ENCODE data around the gene MACROH2A1.
"Not testable (repeated sequence)": the region's sequence is repeated elsewhere in the genome, so short reads cannot be mapped to it uniquely, and the experiment has no call there.

The MACROH2A1 gene

DNA sequence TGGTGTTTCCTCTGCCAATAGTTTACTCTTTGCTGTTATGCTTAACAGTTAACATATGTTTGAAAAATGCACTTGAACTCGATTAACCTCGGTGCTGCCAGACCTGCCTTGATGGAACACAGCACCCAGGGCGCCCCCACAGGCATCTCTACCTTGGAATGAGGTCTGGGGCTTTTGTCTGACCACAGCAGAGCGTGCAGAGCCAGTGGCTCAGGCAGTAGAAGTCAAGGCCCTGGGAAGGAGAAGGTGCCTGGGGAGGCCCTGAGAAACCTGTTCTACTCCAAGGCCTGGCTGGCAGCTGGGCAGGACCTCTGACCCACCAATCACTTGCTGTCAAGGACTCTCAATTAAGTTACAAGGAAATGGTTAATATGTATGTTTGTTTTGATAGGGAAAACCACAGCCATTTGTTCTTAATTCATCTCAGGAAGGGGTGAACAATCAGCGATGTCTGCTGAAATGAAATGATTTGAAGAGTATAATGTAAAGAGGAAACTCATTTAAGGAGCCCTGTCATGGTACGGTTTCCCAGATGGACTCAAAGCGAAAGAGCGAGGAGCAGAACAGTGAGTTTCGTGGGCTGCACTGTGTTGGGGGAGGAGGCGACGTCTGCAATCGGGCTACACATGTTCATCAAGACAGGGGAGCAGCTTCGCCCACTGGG is 21.9 kb downstream of the MACROH2A1 start:
- DNase-seq = no peak

DNA sequence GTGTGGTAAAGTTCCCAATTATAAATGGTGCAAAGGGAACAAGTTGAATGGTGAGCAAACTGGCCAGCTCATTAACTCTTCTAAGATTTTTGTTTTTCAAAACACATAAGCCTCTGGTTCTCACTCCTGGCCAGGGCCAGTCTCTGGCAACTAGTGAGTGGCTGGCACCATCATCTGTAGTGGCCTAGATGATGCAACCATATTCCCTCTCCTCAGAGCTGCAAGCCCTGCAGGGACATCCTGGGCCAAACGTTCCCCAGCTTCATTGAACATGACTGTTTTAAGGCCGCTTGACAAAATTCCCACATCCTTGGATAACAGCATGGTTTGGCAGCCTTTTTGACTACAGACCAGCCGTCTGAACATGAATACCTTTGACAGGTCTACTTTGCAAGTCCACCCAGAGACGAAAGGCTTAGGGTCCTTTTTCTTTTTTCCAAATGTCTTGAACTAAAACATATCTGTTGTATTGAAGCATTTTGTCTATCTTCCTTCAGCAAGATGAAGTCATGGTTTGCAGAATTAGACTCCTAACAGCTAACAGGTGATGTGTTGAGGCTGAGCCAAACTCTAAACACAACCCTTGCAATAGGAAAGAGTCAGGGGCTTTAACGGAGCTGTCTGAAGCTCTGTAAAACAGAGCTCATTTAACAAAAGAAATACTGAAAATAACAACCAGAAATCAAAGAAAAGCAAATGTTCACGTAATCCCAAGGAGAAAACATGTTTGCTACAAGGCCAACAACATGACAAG is 23.8 kb downstream of the MACROH2A1 start:
- DNase-seq = no peak

DNA sequence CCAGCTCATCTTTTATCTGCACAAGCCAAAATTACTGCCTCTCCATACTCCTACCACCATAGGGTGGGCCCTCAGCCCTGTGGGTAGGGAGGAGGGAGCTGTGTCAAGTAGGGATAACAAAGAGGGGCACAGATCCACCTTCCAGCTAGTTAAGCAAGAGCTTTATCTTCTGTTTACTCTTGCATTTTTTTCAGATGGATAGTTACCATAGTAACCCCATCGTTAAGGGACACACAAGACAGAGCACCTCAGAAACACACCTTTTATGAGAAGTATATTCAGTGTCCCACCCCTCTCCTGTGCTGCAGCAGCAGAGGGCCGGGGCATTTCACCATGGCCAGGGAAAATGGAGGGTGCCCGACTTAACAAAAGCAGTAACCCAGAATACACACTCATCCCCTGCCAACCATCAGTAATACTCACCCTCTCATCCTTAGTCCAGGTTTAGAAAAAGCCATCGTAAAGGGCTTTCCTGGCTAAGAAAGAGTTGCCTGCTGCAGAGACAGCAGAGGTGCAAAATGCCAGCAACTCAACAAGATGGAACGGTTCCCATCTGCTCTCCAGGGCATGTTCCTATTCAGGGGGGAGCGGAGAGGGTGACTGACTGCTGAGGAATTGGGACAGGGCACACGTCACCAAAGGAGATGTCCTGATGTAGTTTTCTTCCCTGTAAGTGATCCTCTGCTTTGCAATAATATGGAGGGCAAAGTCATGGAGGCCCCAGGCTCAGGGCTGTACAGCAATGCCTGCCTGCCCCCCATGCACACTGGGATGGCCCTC is 25.1 kb downstream of the MACROH2A1 start:
- no peak for DNase-seq

DNA sequence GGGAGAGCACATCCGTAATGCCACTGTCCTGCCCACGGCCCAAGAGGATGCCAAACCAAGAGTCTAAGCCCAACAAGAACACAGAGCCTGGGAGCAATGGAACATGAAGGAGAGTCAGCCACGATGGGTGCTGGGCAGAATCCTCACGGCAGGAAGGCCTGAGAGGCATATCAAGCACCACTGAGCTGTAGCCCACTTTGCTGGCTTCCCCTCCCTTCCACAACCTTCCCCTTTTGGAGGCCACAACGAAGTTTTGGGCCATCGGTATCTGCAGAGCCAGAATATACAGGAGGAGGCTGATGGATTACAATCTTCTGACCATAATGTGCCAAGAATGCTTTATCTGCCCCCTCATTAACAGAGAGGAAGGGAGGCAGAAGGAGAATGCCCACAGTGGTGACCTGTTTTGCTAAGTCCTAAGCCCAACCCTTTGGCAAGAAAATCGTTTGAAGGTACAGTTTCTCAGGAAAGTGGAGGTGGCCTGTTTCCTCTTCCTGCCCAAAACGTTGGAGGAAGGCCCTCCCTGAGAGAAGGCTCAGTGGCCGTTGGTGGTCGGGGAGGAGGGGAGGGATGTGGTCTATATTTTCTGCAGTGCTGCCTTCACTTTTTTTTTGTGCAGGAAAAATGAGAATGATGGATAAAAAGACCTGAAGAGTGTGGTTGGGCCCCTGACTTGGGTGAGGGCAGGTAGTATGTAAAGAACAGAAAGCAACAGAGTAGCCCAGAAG is 26.2 kb downstream of the MACROH2A1 start:
- DNase-seq = no peak

DNA sequence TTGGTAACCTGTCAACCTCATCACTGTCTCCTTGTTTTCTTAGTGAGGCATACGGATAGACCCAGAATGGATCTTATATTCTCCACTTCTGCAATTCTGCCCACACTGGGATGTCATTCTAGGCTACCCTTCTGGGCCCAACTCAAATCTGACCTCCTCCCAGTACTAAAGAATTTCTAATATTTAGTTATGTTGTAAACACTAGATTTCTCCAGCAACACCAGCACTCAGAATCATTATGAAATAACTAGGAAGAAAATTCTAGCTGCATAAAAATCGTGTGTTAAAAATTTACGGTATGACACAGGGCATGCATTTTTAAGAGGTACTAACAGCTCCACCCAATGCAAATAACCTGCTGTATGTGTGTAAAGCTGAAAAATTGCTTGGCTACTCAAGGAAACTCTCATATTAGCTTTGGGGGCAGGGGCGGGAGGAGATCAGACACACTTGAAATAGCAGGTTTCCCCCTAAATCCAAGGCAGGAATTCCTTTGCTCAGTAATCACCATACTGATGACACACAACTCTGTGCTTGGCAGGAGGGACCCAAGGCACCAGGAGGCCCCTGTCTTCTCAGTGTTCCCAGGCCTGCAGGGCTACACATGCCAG is 27.3 kb downstream of the MACROH2A1 start:
- no peak for DNase-seq

DNA sequence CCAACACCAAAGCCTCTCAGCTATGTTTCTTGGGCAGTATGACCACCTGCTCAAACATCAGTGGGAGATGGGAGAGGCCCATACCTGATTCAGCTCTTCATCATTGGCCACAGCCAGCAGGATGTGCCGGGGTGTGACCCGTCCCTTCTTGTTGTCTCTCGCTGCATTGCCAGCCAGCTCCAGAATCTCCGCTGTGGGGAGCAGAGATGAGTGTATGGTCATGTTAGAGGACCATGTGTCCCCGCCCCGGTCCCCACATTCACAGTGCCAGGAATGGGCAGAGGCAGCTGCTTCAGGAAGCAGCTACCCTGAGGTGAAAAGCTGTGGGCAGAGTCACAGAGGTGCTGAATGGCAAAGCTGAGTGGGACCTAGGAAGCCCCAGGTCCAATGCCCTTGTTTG is 29.1 kb downstream of the MACROH2A1 start:
- no peak for DNase-seq

DNA sequence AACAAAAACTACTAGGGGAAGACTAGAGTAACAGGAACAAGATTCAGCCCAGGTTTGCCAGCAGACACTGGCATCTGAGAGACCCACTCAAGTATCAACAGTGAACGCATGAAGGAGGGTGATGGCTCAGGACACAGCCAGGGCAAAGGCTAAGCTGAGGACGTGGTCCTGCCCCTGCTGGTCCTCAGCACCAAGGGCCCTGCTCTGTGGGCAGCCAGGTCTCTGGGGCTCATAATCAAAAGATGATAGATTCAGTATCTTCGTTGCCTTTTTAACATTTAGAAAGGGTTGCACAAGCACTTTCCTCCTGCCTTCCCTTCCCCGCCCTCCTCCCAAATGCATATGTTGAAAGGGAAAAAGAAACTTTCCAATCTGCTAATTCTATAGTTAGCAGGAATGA is 31.5 kb downstream of the MACROH2A1 start:
- no peak for DNase-seq

DNA sequence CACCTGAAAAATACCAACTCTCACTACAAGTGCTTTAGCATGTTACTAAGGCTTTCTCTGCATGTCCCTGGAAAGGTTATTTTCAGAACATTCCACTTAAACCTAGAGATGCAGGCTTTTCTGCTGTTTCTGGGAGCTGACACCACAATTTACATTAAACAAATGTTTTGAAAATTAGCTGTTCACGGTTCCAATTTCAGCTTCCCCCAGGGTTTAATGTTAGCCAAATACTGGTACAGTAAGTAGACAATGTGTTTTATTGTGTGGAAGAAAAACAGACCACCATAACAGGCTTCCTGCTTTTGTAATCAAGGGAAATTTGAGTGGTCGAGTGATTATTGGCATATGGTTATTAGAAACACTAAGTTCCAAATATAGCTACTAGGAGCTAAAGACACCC is 32.0 kb downstream of the MACROH2A1 start:
- no peak for DNase-seq

DNA sequence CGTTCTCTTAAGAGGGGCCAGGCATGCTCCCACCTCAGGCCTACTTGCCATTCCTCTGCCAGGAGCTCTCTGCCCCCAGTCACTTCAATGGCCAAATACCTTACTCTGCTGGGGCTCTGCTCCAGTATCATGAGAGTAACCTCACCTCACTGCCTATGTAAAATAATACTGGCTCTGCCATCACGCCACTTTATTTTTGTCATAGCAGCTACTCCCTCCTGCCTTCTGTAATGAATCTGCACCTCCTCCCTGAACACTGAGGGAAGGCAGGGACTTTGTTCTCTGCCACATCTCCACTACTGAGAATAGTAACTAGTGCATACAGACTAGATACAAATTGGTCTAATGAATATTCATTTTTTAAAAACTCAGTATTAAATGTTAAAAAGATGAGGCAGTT is 33.8 kb downstream of the MACROH2A1 start:
- no peak for DNase-seq

DNA sequence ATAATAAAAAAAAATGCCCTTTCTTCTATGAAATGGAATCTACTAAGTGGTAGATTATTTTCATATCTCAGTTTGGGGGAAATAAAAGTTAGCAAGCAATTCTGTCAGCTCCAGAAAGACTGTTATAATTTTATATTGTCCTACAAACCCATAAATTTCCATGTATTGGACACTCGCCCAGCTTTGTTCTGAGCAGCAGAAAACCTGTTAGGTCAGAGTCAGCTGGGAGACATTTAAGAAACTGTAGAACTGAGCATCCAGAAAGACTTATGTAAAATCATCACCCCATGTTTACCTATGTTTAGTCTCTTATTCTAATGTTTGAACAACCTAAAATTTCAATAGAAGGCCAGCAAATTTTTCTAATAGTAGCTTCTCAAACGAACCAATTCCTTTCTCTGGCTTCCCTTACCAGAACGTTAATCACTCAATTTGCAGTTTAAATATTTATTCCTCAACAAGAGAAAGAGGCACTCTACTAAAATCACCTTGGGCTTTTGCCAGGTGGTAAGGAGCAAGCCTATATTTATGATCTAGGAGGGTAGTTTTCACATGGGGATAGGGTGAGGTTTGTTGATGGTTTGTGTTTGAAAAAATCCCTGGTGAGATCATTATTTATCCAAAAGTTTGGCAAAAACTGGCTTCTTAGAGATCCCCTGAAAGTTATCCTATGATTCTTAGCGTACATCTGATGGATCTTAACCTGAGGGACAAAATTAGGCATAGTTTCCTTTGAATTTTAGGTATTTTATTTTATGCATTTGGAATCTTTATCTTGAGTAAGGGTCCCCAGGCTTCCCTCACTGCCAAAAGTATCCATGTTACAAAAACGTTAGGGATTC is 34.4 kb downstream of the MACROH2A1 start:
- no peak for DNase-seq

DNA sequence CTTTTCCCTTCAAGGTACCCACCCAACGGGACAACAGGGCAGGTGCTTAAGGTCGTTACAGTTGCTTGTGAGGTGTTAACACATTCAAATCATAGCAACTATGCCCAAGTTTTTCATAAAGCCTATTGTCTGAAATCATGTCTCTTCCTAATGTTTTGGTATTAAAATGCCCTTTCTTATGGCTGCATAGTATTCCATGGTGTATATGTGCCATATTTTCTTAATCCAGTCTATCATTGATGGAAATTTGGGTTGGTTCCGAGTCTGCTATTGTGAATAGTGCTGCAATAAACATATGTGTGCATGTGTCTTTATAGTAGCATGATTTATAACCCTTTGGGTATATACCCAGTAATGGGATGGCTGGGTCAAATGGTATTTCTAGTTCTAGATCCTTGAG is 35.7 kb downstream of the MACROH2A1 start:
- DNase-seq = not testable (repeated sequence)

DNA sequence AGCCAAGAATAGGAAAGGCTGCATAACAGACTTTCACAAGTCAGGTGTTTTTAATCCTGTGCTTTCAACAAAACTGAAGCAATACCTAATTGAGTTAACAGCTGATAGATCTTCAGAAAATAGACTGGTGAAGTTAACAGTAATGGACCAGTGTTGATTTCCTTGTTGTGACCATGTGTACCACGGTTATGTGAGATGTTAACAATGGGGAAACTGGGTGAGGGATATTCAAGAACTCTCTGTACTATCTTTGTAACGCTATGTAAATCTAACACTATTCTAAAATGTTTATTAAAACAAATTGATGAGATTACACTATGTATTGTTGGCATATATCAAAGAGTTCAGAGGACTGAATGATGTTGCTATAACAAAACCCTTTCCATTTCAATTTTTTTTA is 36.9 kb downstream of the MACROH2A1 start:
- no peak for DNase-seq

DNA sequence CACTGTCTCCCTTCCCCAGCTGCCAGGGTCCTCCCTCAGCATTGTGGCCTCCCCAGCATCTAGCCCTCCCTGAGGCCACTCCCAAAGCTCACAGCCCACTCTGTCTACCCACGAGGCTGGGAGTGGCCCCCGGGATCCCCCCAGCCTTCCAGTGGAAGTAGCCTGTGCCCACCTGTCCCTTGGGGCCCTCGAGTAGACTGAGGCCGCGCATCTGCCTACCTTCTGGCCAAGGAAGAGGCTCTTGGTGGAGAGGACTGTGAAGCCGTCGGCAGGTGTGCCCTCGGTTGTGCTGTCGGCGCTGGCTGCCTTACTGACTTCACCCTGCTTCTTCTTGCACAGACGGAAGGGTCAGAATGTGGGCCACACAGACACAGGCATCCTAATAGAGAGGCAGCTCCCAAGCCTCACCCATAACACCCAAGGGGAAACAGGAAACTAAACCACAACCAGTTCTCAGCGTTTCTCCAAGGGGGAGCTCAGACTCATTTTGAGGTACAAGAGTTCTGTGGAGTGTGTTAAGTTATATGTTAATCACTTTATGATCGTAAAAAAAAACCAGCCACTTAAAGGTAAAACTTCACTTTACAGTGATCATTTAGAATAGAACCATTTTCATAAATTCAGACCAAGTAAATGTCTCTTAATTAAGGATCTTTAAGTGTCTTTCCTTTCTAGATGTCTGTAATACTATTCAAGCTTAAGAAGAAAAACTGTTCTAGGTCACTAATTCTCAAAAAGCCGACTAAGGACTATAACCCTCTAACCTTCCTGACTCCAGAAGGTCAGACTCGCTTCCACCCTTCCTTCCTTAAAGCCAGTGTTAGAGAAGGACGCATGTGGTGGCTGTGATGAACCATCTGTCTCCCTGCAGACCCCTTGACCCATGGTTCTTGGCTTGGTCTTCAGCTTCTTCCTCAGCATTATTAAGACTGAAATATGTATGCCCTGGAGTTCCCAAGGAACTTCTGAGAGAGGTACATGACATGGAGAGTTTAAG is 38.5 kb downstream of the MACROH2A1 start:
- DNase-seq = no peak

DNA sequence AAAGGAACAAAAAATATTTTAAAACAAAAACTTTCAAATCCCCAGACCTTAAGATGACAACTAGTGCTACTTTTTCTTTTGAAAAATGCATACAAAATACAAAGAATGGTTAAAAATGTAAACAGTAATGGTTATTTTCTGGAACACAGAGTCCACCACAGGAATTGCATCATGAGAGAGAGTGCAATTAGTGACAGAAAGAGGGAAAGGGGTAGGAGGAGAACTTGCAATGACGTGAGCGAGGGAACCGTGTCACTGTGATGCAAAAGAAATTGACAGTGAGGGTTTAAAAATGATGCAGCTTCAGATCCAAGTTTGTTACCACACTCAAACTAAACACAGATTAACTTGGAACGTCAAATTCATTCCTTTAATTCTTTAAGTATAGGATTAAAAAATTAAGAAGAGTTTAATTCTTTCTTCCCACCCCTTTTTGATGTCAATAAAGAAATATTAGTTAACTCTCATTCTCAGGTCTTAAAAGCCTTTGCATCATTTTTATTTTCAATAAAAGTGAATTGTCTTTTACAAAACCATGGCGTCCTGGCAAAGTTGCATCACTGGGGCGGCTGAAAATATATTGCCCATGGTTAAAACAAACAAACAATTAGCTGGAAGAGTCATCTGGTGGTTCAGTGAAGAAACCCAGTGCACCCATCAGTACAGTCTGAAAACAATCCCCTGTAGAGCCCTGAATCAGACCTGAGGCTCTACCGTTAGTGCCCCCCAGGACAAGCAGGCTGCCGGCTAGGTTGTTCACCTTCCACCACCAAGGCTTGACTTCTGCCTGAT is 39.5 kb downstream of the MACROH2A1 start:
- DNase-seq = no peak

DNA sequence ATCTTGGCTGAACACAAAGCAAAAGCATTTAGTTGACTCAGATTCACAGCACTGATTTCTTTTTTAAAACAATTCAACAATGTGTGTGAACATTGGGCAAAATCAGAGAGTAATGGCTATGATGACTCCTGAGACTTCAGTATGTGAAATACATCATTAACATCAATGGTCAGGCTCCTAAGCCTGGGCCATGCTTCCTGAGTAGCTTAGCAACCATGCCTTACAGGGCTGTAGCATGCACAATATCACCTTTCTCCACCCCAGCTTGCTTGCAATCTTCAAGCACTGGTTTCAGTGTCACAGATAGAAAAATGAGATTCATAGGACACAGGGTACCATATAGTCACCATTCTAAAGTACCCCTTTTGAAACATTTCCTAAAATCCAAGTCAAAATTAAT is 41.3 kb downstream of the MACROH2A1 start:
- DNase-seq = no peak

DNA sequence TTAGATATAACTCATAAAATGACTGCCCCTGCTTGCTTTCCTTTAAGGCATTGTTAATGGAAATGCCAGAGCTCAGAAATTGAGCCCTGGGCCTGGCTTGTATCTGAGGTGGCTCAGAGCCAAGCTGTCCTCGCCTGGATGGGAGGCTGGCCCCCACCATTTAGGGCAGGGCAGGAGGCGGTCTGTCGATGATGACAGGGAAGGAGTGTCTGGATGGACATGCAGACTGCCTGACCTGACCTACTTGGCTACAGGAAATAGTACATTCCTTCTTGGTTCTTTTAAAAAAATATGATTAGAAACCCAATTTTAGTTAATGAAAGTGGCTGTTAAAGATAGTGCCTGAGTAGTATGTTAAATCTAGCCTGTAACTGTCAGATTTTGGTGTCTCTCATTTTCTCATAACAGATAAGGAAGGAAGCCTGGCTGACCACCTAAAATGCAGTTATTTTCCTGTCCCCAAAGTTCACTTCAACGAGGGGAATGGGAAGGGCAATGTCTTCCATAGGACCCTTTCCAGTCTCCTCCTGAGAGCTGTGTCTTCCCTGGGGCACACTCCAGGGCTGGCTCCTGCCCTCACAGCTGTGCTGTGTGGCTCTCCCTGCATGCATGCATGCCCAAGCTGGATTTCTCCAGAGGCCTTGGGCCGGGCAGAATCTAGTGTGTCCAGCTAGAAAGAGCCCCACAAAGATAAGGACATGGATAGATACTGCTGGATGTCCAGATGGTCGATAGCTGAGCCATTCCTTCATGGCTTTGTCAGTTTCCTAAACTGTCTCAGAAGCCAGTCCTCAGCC is 42.3 kb downstream of the MACROH2A1 start:
- no peak for DNase-seq

DNA sequence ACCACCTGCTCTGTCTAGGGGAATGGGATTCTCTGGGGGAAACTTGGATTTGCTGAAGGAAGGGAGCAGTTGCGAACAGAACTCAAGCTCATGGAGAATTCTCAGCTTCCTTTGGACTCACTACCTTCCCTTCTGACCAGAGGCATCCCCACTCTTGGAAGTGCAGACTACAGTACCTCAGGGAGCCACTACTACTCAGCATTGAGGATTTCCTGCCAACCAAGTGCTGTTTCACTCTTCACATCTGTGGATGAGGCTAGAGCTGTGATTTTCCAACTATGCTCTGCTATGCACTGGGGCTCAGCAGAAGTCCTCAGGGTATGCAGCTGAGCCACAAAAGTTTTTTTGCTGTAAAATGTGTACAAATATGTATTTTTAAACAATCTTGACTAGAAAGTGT is 43.9 kb downstream of the MACROH2A1 start:
- DNase-seq = no peak

DNA sequence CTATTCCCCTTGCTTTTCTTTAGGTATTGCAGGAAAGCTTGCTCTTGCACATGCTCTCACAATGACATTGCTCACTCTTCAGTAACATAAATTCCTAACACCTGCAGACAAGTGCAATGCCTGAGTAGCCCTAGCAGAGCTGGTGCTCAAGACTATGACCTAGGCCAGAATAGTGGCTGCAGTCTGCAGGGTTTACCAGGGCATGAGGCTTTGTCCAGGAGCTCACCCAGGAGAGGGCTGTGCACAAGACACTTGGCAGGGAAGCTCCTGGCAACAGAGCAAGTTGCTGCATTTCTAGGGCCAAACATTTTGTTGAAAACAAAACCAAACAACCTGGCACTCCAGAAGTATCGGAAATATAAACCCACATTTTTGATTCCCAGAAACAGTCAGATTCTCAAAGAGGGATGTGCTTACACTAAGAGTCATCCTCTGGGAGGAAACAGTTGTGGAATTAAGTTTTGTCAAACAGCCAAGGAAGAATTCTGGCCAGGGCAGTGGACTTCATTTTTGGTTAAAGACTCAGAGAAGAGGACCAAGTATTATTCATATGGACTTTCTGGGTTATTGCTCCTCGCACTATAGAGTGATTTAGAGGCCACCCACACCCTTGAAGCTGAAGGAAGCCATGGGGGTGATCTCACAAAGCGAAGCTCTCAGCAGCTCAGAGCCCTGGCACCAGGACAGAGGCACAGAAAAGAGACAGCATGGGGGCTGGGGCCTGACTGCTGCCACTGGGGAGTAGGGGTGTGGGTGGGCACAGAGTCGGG is 44.9 kb downstream of the MACROH2A1 start:
- DNase-seq = no peak

All from stimulated activated CD4-positive, alpha-beta T cell treated with anti-CD3 and anti-CD28 coated beads, Interleukin-4, amount 100 ng/mL, for 4 hours (primary cell).